ENCODE results near the gene PAX8.

Gene PAX8

DNA sequence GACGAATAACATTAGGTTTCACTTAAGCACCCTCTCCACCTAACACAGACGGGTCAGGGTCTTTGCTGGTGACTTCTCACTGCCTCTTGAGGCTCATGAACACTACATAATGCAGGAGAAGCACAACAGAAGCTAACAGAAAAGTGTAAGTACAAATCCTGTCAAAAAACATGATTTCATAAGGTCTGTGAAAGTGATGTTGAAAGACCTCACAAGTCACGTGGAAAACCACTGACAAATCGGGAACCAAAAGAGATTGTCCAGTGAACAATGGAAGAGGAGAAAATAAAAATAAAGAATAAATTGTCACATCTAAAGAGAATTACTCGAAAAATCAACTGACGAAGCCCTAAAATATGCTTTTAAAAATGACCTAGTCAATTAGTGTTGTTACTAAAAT is 91.0 kb downstream of the PAX8 start:
- no peak overlapping the region for H3K4me3 ChIP-seq (ENCODE audit: low read depth, low read length)
- TF ChIP-seq, protein P1, sequence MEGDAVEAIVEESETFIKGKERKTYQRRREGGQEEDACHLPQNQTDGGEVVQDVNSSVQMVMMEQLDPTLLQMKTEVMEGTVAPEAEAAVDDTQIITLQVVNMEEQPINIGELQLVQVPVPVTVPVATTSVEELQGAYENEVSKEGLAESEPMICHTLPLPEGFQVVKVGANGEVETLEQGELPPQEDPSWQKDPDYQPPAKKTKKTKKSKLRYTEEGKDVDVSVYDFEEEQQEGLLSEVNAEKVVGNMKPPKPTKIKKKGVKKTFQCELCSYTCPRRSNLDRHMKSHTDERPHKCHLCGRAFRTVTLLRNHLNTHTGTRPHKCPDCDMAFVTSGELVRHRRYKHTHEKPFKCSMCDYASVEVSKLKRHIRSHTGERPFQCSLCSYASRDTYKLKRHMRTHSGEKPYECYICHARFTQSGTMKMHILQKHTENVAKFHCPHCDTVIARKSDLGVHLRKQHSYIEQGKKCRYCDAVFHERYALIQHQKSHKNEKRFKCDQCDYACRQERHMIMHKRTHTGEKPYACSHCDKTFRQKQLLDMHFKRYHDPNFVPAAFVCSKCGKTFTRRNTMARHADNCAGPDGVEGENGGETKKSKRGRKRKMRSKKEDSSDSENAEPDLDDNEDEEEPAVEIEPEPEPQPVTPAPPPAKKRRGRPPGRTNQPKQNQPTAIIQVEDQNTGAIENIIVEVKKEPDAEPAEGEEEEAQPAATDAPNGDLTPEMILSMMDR (IDR thresholded peaks at IDR 0.05; ENCODE audit: control insufficient read depth, extremely low read depth, insufficient read depth): no peak
- no peak for DNase-seq (ENCODE audit: low read depth)

DNA sequence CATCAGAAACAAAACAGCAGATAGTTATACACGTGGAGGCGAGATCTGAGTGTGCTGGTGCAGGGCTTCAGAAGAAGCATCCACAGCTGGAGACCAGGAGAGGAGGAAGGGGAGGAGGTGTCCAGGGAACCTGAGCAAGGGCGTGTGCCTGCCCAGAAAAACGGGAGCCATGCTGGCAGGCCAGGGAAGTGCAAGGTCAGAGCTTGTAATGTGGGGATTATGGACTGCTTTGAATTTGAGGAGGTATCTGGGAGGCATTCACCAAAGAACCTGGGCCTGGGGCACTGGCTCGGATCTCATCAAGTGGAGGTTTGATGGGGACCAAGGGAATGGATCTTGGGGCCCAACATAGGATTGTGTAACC is 92.3 kb downstream of the PAX8 start:
- TF ChIP-seq, protein P1 (IDR thresholded peaks at IDR 0.05; ENCODE audit: control insufficient read depth, extremely low read depth, insufficient read depth): no peak
- no peak overlapping the region for H3K4me3 ChIP-seq (ENCODE audit: low read depth, low read length)
- no peak for DNase-seq (ENCODE audit: low read depth)

DNA sequence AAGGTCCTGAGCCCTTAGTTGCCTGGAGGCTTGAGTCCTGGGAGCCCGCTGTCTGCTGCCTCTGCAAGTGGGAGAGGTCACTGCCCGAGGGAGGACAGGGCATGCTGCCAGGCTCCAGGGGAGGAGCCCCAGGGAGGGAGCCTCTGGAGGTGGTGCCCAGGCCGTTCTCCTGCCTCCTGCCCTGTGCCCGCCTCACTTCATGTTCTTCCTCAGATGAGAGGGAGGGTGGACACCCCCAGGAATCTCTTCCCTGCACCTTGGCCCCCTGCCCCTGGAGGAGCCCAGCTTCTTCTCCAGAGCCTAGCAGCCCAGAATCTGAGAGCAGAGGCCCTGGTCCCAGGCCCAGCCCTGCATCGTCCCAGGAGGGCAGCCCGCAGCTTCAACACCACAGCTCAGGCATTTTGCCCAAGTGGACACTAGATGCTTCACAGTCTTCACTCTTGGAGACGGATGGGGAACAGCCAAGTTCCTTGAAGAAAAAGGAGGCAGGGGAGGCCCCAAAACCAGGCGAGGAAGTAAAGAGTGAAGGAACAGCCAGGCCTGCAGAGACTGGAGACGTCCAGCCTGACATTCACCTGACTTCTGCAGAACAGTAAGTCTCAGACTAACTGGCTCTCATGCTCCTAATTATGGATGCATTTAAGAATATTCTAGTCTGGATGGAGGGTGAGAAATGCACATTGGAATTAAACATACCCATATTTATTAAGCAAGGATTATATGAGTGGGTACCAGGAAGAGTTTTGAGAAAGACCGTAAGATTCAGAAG is 92.9 kb downstream of the PAX8 start:
- H3K4me3 ChIP-seq (ENCODE audit: low read depth, low read length): no peak overlapping the region
- no peak for DNase-seq (ENCODE audit: low read depth)
- TF ChIP-seq, protein P1 (IDR thresholded peaks at IDR 0.05; ENCODE audit: control insufficient read depth, extremely low read depth, insufficient read depth): no peak

DNA sequence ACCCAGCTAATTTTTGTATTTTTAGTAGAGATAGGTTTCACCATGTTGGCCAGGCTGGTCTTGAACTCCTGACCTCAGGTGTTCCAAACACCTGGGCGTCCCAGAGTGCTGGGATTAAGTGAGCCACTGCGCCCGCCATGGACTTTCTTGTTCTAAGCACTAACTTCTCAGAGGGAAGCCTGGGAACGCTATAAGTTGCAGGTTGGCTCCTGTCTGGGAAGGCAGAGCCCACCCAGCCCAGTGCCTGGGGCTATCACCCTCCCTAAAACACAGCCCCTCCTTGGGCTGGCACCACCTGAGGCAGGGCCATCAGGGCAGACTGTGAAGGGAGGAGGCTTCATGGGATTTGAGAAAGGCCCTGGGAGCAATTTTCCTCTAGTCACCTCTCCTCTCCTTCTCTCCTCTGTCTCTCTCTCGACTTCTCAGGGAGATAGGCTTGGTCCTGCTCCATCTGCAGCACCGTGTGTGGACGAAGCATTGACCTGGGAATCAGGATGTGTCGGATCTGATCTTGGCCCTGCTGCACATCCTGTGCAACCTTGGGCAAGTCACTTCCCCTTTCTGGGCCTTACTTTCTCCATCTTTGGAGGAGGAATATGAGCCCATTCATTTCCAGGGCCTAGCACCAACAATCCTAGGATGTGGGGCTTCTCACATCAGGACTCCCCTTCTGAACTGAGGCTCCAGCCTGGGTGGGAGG is 94.0 kb downstream of the PAX8 start:
- H3K4me3 ChIP-seq (ENCODE audit: low read depth, low read length): no peak overlapping the region
- DNase-seq (ENCODE audit: low read depth): no peak
- TF ChIP-seq, protein P1 (IDR thresholded peaks at IDR 0.05; ENCODE audit: control insufficient read depth, extremely low read depth, insufficient read depth): no peak

DNA sequence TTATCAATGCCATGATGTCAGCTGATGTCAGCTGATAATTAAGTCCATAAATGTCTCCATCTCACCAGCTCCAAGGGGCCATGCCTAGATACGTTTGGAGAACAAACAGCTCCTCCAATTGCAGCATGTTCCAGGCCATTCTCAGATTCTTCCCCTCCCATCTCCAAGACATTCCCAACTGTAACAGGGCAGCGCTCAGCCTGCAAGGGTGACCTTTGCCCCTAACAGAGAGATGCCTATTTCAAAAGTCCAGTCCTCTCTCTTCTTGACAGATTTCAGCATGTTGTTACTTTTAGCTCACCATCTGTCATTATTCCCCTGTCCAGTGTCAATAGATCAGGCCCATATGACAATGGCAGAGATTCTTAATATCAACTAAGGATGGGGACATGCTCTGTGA is 95.0 kb downstream of the PAX8 start:
- TF ChIP-seq, protein P1 (IDR thresholded peaks at IDR 0.05; ENCODE audit: control insufficient read depth, extremely low read depth, insufficient read depth): no peak
- H3K4me3 ChIP-seq (ENCODE audit: low read depth, low read length): no peak overlapping the region
- no peak for DNase-seq (ENCODE audit: low read depth)

DNA sequence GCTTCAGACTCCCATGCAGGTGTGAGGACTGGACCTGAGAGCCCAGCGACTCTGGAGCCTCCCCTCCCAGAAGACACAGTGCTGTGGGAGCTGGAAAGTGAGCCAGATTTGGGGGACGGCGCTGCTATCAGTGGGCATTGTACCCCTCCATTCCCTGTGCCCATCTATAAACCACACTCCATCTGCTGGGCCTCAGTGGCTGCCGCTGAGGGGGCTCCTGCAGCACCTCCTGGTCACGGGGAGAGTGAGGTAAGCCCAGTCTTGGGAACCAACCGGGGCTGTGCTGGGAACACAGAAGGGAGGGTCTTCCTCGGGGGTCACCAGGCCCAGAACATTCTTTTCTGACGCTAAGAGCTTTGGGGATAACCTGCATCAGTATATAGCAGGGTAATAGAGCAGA is 95.5 kb downstream of the PAX8 start:
- DNase-seq (ENCODE audit: low read depth): no peak
- H3K4me3 ChIP-seq (ENCODE audit: low read depth, low read length): no peak overlapping the region
- TF ChIP-seq, protein P1 (IDR thresholded peaks at IDR 0.05; ENCODE audit: control insufficient read depth, extremely low read depth, insufficient read depth): no peak

Data from LNCaP clone FGC (cell line).